Neuron (in vitro differentiated cells): Measurements from ENCODE around the gene BBS5.

ENCODE experiments used
- H2AFZ ChIP-seq: one replicate; pipeline ENCODE4 v1.6.1; 2013; ENCODE audit warnings: low read depth, mild to moderate bottlenecking, inconsistent platforms, low read length, moderate library complexity
- H3K27me3 ChIP-seq: one replicate; pipeline ENCODE4 v1.6.1; 2013; ENCODE audit warnings: low read length; ENCODE audit not compliant: insufficient read depth
- H3K36me3 ChIP-seq: one replicate; pipeline ENCODE4 v1.6.1; 2013; ENCODE audit warnings: low read length; ENCODE audit not compliant: insufficient read depth
- H3K4me1 ChIP-seq: one replicate; pipeline ENCODE4 v1.6.1; 2013; ENCODE audit warnings: low read length; ENCODE audit not compliant: insufficient read depth
- H3K4me3 ChIP-seq: 2 replicates; pipeline ENCODE4 v1.5.1; 2013; ENCODE audit warnings: mild to moderate bottlenecking, low read length, moderate library complexity
- H3K9me3 ChIP-seq: one replicate; pipeline ENCODE4 v1.6.1; 2013; ENCODE audit warnings: low read length

BBS5 gene

DNA sequence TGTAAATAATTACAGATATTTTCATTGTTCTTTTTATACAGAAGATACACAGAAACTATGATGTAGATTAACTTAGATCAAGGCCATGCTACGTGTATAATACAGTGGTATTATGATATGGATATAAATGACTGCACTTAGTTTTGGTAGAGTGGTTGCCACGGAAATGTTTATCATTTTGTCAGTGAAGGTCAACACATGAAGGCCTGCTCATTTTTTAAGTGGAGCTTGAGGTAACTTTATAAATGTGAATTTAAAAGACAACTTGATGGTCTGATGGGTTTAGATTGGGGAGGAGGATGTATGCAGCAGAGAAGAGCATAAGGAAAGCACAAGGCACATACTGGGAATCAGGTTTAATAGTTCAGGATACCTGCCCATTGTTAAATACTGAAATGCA is 14.4 kb upstream of the BBS5 start:
- no peaks in the 10 kb centered on the region for H3K36me3 ChIP-seq
- no peaks in the 10 kb centered on the region for H3K4me1 ChIP-seq
- H3K27me3 ChIP-seq = no peaks in the 10 kb centered on the region
- no peaks in the 10 kb centered on the region for H3K9me3 ChIP-seq
- no peak overlapping the region for H2AFZ ChIP-seq
- no peak overlapping the region for H3K4me3 ChIP-seq

DNA sequence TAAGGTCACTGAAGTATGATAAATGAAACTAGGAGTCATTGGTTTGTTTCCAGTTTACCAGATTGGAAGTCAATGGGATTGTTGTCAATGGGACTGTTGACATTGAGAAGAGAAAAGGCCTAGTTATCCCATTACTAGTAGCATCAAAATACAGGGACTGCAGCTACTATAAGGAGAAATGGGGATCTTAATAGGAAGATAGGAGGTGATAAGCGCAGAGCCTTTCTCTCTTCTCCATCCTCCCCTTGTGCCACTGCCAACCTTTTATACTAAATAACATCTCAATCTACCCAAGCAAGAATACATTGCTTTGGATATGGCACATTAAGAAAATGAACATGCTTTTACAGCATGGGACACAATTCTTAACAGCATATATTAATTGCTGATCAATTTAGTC is 10.5 kb upstream of the BBS5 start:
- H3K9me3 ChIP-seq = no peaks in the 10 kb centered on the region
- no peaks in the 10 kb centered on the region for H3K36me3 ChIP-seq
- no peak overlapping the region for H3K4me3 ChIP-seq
- no peaks in the 10 kb centered on the region for H3K27me3 ChIP-seq
- no peak overlapping the region for H2AFZ ChIP-seq
- H3K4me1 ChIP-seq = no peaks in the 10 kb centered on the region

DNA sequence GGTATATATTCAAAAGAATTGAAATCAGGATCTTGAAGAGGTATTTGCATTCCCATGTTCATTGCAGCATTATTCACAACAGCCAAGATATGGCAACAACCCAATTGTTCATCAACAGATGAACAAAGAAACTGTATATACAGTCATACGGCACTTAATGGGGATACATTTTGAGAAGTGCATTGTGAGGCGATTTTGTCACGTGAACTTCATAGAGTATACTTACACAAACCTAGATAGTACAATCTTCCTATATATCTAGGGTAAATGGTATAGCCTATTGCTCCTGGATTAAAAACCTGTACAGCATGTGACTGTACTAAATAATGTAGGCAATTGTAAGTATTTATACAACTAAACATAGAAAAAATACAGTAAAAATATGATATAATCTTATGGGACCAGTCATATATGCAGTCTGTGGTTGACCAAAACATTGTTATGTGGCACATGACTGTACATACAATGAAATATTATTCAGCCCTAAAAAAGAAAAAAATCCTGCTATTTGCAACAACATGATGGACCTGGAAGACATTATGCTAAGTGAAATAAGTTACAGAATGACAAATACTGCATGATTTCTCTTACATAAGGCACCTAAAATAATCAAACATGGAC is 9.2 kb upstream of the BBS5 start:
- Histone ChIP-seq H3K4me1 (no peaks in the 10 kb centered on the region), H2AFZ (no peak overlapping the region), H3K27me3 (no peaks in the 10 kb centered on the region), H3K9me3 (no peaks in the 10 kb centered on the region), H3K36me3 (no peaks in the 10 kb centered on the region), H3K4me3 (no peak overlapping the region)

DNA sequence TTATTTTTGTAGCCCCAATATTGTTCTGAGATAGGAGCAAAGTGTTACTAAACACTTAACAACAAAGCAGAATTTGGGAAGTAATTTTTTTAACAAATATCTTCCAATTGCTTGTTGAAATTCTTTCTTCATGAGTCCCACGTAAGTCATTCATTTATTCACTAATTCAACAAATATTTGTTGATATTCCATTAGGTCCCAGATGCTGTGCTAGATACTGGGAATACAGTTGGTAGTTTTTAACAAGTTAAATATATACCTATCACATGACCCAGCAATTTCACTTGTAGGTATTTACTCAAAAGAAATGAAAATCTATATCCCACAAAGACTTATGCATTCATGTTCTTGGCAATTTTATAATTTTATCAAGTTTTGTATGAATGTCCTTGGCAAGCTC is 7.0 kb upstream of the BBS5 start:
- no peaks in the 10 kb centered on the region for H3K36me3 ChIP-seq
- H3K27me3 ChIP-seq = no peaks in the 10 kb centered on the region
- H3K4me1 ChIP-seq = no peaks in the 10 kb centered on the region
- H3K9me3 ChIP-seq = no peaks in the 10 kb centered on the region
- no peak overlapping the region for H2AFZ ChIP-seq
- H3K4me3 ChIP-seq = no peak overlapping the region

DNA sequence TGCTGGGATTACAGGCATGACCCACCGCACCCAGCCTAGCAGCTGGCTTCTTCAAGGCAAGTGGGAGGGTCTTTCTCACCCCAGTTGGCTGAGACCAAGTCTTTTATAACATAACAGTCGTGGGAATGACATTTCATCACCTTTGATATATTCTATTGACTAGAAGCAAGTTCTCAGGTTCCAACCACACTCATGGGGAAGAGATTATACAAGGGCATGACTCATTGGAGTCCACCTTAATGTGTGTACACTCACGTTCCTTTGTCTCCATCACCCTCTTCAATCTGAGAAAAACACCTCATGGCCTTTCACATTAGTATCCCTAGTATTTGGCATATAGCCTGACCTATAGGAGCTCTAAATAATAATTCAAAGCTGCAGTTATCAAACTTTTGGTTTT is 2.8 kb upstream of the BBS5 start:
- Histone ChIP-seq H3K9me3 (no peaks in the 10 kb centered on the region), H3K4me1 (peaks cover 7% of the 10 kb centered on the region), H3K36me3 (no peaks in the 10 kb centered on the region), H3K27me3 (no peaks in the 10 kb centered on the region), H3K4me3 (no peak overlapping the region), H2AFZ (no peak overlapping the region)

DNA sequence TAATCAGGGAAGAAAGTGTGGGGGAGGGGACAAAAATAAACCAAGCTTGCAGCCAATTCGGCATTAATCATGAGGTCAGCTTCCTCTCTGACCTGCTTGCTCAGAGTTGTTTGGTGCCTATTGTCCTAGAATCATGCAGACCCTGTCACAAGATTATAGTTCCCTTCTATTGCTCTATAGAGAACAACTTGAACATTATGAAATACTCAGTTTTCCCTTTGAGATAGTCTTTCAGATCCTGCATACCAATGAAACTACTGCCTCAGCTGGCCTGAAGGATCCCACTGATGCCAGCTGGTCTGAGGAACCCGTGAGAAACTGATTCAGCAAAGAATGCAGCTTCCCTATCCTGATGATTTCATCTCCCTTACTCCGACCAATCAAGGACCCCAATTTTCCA is 955 bp upstream of the BBS5 start:
- H3K4me3 ChIP-seq = no peak overlapping the region
- H3K4me1 ChIP-seq = peaks cover 7% of the 10 kb centered on the region
- H3K36me3 ChIP-seq = peaks cover 10% of the 10 kb centered on the region
- no peak overlapping the region for H2AFZ ChIP-seq
- no peaks in the 10 kb centered on the region for H3K9me3 ChIP-seq
- no peaks in the 10 kb centered on the region for H3K27me3 ChIP-seq

DNA sequence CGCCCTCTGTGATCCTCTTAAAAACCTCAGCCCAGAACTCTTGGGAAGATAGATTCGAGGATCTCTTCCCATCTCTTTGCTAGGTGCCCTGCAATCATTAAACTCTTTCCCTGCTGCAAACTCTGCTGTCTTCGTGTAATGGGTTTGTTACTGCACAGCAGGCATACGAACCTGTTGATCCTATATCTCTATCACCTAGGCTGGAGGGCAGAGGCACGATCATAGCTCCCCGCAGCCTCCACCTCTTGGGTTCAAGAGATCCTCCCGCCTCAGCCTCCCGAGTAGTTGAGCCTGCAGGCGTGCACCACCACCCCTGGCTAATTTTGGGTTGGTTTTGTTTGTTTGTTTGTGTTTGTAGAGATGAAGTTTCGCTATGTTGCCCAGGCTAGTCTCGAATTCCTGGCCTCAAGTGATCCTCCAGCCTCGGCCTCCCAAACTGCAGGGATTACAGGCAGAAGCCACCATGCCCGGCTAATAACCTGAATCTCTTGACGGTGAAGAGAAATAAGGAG is 493 bp upstream of the BBS5 start:
- Histone ChIP-seq H3K9me3 (no peaks in the 10 kb centered on the region), H3K4me3 (peak overlapping the region; percentile 50), H3K36me3 (peaks cover 14% of the 10 kb centered on the region), H3K27me3 (no peaks in the 10 kb centered on the region), H3K4me1 (peaks cover 7% of the 10 kb centered on the region), H2AFZ (peak overlapping the region; percentile 75)

DNA sequence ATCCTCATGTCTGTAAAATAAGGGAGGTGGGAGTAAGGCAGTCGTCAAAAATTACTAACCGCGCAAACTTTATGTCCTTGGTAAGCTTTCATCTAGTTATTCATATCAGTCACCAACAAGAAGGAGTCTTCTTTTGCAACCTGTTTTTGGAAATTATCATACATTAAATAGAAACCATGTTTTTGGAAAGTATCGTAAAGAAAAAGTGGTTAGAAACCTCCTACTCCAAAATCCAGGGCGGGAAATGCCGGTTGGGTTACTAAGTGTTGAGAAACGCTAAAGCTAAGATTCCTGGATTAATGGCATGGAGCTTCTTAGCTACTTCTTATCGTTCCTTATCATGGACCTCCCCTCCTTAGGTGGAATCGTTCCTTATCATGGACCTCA is 778 bp downstream of the BBS5 start:
- Histone ChIP-seq H3K27me3 (no peaks in the 10 kb centered on the region), H2AFZ (peak overlapping the region; percentile 75), H3K4me1 (peaks cover 7% of the 10 kb centered on the region), H3K36me3 (peaks cover 15% of the 10 kb centered on the region), H3K4me3 (peak overlapping the region; percentile 50), H3K9me3 (no peaks in the 10 kb centered on the region)

DNA sequence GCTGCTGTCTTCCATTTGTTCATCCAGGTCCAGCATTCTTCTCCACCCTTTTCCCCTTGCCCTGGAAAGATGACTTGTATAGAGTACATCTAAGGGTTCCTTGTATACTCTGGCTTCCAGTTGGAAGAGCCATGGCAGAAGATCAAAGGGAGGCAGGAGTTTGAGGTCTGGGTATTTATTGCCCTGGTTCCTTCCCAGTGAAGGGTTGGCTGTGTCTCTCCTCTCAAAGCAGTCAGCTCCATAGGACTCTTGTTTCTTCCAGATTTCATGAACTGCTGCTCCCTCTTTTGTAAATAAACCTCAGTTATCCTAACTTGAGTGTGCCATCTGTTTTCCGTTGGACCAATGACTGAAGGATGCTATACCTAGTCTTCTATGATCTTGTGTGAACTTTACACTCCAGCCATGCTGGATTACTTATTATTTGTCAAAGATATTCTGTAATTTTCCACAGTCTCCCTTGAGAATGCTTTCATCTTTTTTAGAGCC is 6.4 kb downstream of the BBS5 start:
- H3K9me3 ChIP-seq = peaks cover 2% of the 10 kb centered on the region

DNA sequence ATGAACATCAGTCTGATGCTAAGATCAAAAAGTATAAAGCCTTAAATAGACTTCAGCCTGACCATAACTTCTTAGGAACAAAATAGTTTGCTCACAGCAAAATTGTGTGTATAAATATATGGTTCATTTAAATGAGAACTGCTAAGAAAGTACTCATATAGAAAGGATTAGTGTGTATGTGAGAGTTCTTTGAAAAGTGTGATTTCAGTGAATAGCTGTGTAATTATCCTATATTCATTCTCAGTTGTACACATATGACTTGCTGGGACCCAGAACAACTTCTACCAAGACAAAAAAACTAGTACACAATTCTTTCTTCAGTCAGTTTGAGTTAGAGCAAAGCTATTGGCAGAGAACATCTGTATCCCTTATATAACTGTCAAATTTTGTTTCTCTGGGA is 7.2 kb downstream of the BBS5 start:
- Histone ChIP-seq H2AFZ (no peak overlapping the region), H3K27me3 (no peaks in the 10 kb centered on the region), H3K4me3 (no peak overlapping the region), H3K4me1 (no peaks in the 10 kb centered on the region), H3K36me3 (peaks cover 29% of the 10 kb centered on the region), H3K9me3 (peaks cover 4% of the 10 kb centered on the region)

More for the DNA sequence above, 6.4 kb downstream of the BBS5 start:
- Histone ChIP-seq H2AFZ (no peak overlapping the region), H3K27me3 (no peaks in the 10 kb centered on the region), H3K4me1 (no peaks in the 10 kb centered on the region), H3K4me3 (no peak overlapping the region), H3K36me3 (peaks cover 24% of the 10 kb centered on the region)

DNA sequence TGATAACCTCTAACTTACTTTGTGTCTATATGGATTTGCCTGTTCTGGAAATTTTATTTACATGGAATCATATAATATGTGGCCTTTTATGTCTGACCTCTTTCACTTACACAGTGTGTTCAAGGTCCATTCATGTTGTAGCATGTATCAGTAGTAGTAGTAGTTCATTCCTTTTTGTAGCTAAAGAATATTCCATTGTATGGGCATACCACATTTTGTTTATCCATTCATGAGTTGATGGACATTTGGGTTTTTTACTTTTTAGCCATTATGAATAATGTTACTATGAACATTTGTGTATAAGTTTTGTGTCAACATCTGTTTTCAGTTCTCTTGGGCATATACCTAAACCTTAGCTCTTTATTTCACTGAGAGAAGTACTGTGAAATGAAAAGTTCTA is 11.5 kb downstream of the BBS5 start:
- Histone ChIP-seq H3K4me3 (no peak overlapping the region), H2AFZ (no peak overlapping the region), H3K27me3 (no peaks in the 10 kb centered on the region), H3K9me3 (peaks cover 4% of the 10 kb centered on the region), H3K4me1 (no peaks in the 10 kb centered on the region), H3K36me3 (peaks cover 10% of the 10 kb centered on the region)

DNA sequence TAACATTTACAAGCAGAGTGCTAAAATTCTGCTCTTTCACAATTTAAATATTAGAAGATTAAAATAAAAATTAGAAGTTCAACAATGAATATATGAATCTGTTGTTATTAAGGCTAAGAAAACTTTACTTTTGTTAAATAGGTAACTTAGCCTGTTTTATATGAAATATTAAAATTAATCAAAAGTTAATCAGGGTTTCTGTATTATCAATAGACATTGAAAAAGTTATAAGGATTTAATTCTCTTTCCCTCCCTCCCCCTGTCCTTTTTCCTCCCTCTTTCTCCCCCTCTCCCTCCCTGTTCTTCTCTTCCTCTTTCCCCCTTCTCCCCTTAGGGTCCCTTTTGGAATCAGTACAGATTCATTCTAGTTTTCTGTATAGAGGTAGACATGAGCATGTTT is 12.1 kb downstream of the BBS5 start:
- H3K4me1 ChIP-seq = no peaks in the 10 kb centered on the region
- no peak overlapping the region for H3K4me3 ChIP-seq
- H3K27me3 ChIP-seq = no peaks in the 10 kb centered on the region
- no peak overlapping the region for H2AFZ ChIP-seq
- peaks cover 4% of the 10 kb centered on the region for H3K9me3 ChIP-seq
- peaks cover 9% of the 10 kb centered on the region for H3K36me3 ChIP-seq

DNA sequence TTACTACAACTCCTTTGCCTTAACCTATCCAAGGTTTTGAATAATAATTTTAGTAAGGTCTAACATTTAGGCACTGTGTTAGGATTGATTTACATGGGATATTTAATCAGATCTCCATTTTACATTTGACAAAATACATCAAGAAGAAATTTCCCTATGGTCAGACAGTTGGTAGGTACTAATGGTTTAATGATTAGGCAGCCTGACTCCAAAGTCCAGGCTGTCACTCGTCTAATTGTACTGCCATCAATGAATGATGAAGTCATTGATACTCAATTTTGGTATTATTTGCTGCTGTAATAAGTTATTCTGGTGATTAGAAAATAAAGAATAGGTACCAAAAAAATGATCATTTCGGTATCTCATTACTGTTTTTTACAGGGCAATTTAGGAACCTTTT is 14.1 kb downstream of the BBS5 start:
- Histone ChIP-seq H3K27me3 (no peaks in the 10 kb centered on the region), H3K36me3 (peaks cover 8% of the 10 kb centered on the region), H3K4me3 (no peak overlapping the region), H2AFZ (no peak overlapping the region), H3K9me3 (peaks cover 4% of the 10 kb centered on the region), H3K4me1 (no peaks in the 10 kb centered on the region)
